Stimulated activated CD8-positive, alpha-beta memory T cell treated with anti-CD3 and anti-CD28 coated beads, Interleukin-2, amount 100 ng/mL, for 1 hour (primary cell): Measurements from ENCODE around the gene GIGYF1.
"Not testable (repeated sequence)": the region's sequence is repeated elsewhere in the genome, so short reads cannot be mapped to it uniquely, and the experiment has no call there.

Source experiments
- DNase-seq, 2 donors: peaks; one replicate each; pipeline ENCODE4 v3.0.0-alpha.2; 2020; ENCODE audit warnings: low read depth in 2 of 2

GIGYF1 gene

DNA sequence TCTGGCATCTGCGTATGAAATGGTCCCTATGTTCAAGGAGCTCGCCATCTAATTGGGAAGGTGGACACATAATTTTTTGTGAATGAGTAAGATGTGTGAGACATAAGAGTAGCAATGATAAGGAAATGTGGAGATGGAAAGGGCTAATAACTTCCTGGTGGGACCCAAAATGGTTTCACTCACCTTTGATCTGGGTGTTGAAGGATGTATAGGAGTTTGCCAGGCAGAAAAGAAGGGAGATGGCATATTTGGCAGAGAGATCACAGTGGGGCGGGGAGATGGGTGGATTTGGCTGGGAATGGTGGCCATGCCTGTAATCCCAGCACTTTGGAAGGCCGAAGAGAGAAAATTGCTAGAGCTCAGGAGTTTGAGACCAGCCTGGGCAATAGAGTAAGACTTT, 16.4 kb upstream of the GIGYF1 start:
- DNase-seq: no peak

DNA sequence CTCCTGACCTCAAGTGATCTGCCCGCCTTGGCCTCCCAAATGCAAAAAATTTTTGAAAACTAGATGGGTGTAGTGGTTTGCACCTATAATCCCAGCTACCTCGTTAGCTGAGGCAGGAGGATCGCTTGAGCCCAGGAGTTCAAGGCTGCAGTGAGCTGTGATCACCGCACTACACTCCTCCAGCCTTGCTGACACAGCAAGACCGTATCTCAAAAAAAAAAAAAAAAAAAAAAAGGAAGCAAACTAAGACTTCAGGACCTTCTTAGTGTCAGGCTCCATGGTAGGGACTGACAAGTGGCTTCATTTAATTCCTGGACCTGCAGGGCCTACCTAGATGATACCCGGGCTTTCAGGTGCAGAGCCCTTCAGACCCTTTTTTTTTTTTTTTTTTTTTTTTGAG, 14.3 kb upstream of the GIGYF1 start:
- no peak for DNase-seq

DNA sequence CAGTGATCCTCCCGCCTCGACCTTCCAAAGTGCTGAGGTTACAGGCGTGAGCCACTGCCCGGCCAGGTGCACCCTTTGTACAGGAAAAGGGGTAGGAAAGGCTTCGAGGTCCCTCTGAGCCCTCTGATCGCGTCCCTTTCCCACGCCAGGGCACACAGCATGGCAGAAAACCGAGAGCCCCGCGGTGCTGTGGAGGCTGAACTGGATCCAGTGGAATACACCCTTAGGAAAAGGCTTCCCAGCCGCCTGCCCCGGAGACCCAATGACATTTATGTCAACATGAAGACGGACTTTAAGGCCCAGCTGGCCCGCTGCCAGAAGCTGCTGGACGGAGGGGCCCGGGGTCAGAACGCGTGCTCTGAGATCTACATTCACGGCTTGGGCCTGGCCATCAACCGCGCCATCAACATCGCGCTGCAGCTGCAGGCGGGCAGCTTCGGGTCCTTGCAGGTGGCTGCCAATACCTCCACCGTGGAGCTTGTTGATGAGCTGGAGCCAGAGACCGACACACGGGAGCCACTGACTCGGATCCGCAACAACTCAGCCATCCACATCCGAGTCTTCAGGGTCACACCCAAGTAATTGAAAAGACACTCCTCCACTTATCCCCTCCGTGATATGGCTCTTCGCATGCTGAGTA, 12.7 kb upstream of the GIGYF1 start:
- DNase-seq: no peak

DNA sequence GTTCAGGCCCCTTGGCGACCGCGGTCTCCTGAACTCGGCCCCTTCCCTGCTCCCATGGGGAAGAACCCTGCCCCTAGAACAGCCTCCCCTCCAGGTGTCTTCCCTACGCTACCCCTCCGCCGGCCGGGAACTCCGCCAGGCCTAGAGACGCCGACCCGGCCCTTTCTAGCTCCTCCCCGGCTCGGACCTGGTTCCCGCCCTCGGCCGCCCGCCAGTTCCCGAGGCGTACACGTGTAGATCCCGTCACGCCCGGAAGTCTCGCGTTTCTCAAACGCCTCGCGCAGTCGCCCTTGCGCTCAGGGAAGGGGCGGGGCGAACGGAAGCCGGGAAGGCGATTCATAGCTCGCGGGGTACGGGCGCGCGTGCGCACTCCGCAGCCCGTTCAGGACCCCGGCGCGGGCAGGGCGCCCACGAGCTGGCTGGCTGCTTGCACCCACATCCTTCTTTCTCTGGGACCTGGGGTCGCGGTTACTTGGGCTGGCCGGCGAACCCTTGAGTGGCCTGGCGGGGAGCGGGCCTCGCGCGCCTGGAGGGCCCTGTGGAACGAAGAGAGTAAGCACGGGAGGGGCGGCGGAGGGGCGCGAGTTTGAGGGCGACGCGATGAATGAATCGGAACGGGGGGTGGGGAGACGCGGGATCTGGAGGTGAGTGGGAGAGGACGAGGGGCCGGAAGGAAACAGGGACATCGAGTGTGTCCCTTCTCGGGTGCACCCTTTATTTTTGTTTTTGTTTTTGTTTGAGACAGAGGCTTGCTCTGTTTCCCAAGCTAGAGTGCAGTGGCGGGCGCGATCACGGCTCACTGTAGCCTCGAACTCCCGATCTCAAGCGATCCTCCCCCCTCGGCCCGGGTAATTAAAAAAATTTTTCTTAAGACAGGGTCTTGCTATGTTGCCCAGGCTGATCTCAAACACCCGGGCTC, 12.0 kb upstream of the GIGYF1 start, which contains the start of gene POP7:
Gene POP7 (plus strand): TSS at position 369 of the 919 bp plus-strand sequence. CDS start 710 bp downstream, outside the sequence.
- peak; percentile 98 for DNase-seq

DNA sequence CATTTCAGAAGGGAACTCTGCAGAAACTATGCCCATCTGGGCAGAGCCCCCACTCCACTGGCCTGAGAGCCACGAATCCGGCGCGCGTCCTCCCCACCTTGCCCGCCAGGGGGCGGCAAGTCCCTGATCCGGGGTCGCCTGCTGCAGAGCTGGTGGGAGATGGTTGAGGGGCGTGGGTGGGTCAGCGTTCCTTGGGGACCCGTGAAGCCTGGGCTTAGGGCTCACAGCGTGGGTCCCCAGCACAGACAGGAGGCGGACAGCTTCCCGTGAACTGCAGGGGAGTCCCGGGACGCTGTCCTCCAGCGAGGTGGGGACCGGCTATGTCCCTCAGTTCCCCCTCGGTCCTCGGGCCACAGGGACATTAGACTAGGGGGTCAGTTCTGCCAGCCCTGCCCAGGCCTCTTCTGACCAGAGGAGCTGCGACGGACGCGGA, 11.3 kb upstream of the GIGYF1 start:
- DNase-seq: peak; percentile 43 to 52

DNA sequence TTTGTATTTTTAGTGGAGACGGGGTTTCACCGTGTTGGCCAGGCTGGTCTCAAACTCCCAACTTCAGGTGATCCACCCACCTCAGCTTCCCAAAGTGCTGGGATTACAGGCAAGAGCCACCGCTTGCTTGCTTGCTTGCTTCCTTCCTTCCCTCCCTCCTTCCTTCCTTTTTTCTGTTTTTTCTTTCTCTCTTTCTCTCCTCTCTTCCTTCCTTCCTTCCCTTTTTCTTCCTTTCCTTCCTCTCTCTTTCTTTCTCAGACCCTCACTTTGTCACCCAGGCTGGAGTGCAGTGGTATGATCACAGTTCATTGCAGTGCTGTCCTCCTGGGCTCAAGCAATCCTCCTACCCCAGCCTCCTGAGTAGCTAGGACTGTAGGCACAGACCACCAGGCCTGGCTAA, 7.0 kb upstream of the GIGYF1 start:
- not testable (repeated sequence) for DNase-seq

DNA sequence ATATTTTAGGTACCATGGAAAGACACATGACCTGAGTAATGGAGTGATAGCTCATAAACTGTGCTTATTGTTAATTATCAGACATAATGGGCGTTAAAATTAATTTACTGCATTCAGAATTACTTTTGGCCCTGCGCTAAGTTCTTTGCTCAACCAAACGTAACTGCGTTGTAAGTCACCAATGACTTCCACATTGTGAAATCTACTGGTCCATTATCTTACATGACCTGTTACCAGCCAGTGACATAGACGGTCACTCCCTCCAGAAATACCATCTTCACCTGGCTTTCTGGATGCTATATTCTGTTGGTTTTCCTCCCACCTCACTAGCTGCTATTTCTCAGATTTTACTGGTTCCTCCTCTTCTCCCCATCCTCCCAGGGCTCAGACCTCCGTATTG, 5.0 kb upstream of the GIGYF1 start:
- no peak for DNase-seq

DNA sequence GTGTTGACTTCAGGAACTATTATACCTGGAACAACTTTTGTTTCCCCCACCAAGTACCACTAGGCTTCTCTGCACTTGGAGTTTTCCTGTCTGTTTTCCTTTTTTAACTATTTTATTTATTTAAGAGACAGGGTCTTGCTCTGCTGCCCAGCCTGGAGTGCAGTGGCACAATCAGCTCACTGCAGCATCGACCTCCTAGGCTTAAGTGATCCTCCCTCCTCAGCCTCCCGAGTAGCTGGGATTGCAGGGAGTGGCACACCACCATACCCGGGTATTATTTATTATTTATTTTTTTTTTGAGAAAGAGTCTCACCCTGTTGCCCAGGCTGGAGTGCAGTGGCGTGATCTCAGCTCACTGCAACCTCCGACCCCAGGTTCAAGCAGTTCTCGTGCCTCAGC, 2.1 kb upstream of the GIGYF1 start:
- DNase-seq: no peak

DNA sequence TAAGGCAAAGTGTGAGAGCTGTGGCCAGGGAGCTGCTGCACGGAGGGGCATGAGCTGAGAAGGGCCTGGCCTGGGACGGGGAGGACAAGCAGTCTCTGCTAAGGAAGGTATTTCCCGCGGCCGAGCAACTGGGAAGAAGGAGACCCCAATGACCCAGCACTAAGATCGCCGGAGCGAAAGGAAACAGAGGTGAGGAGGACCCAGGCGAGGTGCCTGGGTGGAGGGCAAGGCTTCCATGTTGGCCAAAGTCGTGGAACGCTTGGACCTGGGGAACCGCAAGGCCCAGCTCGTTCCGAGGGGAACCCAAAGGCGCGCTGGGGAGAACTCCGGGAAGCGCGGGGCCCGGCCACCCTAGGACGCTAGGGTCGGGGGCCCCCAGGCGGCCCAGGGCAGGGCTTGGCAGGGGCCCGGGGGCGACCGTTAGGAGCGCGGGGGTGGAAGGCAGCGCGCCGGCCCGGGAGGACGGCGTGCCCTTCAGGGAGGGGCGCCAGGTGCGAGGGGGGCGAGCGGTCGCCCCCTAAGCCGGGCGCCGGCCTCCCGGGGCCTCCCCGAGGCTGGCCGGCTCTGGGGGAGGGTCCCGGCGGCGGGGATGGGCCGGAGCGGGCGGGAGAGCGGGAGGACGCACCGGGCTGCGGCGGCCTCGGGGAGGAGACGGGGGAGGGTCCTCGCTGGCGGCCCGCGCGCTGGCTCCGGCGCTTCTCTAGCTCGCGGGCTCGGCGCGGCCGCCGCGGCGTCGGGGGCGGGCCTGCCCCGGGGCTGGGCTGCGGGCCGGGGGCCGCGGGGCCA, 545 bp downstream of the GIGYF1 start:
- DNase-seq: no peak

DNA sequence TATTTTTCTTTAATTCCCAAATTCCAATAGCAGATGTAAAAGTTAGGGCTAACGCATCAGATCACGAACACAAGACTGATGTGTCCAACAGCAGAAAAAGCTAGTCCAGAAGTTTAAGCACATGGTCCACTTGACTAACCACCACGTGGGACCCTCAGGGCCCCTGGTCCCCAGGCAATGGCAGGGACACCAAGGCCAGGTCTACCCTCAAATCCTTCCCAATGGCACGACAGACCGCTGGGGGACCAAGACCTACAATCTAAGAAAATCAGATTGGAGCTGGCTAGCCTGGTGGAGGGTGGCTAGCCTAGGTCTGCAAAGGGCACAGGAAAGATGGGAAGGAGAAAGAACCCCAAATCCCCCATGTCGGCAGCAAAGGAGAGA, 1.5 kb downstream of the GIGYF1 start:
- DNase-seq: no peak

DNA sequence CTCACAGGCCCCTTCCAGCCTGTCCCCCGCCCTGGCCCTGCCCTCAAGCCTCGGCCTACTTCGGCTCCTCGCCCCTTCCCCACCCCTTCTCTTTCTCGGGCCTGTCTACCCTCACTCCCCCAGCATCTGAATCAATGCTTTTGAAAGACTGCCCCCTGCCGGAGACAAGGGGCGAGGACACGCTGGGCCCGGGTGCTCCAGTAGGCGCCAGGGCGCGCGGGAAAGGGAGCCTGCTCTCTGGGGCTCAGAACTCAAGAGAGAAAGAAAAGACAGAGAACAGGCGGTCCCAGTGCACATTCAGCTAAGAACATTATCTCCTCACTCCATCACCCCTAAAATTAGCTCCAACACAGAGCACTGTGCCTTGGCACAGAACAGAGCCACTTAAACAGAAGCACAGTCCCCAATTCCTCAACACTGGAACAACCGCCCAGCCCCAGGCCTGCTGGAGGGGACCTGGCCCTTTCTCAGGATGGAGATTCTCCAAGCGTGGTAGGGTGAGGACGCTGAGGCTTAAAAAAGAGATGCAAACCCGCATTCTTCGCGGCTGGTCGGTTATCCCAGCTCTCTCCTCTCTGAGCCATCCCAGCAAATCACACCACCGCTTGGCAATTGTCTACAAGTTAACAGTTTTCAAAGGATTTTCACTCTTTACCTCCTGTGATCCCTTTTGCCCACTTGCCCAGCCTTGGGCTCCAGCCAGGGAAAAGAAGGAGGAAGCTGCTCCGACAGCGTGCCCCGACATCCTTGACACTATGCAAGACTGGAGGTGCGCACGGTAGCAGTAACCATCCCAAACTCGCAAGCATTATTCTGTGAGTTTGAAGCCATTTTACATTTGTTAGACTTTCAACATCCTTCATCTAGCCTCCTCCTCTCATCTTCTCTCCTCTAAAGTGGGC, 2.1 kb downstream of the GIGYF1 start:
- peak; percentile 57 to 66 for DNase-seq

DNA sequence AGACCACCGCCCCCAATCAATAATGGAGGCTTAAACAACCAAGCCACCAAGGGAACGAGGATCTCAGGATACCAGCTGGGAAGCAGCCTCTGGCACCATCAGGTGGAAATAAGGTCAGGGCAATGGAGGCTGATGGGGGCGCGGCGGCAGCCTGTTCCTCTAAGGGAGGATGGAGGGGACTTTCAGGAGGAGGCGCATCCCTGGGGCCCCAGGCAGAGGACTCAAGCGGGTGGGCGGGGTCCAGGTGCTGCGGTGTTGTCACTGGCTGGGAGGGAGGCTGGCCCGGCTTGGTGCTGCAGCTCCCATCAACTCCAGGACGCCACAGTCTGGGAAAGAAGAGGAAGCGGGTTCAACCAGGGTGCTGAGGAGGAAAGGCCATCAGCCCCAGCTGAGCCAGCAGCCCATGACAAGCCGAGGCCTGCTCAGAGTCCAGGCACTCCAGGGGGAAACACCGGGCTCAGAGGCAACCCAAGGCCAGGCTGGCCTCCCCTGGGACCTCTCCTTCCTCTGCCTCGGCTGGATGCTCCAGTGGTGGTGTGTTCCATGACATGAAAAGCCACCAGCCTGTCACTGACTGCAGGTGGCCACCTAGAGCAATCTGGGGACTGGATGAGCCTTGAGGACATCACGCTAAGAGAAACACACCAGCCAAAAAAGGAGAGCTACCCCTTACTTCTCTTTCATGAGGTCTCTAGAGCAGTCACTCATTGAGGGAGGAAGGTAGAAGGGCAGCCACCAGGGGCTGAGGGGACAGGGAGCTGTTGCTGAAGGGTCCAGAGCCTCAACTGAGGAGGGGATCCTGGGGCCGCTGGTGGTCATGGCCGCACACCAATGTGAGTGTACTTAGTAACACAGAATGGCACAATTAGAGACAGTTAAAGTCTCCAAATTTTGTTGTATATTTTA, 4.6 kb downstream of the GIGYF1 start:
- DNase-seq: no peak

DNA sequence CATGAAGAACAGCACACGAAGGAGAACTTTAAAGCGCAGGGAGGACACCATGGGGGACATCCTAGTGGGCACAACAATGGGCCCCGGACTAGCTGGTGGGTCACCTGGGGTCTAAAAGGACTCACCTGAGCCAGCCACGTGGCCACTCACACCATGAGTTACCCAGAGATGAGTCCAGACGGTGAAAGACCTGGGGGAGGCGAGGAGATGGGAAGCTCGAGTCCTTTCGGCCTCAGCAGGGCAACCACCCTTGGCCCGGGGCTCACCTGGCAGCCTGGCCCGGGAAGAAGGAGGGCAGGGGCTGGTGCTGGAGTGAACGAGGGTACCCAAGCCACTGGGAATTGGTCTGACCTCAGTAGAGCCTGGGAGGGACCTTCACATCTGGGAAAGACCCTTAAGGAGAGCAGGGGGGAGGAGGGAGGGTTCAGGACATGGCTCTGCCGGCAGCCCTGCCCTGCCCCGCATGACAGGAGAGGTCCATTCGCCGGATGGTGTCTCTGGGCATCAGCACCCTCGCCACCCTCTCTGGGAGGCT, 5.7 kb downstream of the GIGYF1 start:
- no peak for DNase-seq

DNA sequence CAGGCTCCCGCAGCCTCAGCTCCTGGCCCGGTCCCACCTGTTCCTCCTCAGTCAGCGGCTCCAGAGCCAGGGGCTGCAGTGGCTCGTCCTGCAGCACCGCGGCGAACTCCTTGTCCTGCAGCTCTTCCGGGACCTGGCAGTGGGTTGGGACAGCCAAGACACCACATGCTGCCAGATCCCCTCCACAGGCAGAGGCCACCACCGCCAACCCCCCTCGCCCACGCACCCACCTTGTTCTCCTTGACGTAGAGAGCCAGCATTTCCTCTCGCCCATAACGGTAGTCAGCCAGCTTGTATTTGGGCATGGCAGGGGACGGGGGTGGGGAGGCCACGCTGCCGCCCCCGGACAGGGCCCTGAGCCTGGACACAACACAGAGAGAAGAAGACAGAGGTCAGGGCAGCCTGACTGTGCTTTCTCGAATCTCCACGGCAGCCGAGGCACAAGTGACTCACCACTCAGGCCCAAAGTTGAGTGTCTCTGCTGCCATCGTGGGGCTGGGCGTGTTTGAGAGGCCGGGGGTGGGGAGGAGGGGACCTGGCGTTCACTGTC, 6.2 kb downstream of the GIGYF1 start:
- DNase-seq: no peak

DNA sequence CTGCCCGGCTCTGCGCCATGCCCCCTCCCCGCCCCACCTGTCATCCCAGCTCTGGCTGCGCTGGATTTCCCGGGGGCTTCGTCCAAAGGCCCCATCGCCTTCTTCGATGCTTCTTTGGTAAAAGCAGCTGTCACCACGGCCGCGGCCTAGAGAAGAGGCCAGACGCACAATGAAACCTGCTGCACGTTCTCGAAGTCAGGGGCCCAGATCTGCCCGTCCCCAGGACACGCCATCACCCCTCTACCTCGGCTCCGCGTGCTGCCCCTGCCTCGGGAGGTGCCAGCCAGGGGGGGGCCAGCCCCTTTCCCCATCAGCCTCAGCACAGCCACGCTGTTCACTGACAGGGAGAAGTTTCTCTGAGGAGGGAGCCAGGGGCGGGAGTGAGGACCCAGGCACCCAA, 6.8 kb downstream of the GIGYF1 start:
- no peak for DNase-seq

DNA sequence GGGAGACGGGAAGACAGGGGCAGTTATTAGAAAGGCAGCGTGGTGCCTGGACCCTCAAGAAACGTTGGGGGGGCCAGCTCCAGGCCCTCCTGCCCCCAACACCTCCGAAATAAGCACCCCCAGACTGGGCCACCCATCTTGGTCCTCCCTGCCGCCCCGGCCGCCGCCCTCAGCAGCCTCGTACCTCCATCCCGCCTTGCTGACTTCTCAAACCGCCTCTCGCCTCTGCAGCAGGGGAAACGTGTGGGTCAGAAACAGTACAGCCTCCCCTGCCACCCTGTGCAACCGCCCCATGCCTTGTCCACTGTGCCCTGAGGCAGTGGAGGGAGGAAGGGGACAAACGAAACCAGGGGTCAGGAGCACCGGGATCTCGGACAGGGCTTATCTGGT, 7.2 kb downstream of the GIGYF1 start:
- DNase-seq: no peak

DNA sequence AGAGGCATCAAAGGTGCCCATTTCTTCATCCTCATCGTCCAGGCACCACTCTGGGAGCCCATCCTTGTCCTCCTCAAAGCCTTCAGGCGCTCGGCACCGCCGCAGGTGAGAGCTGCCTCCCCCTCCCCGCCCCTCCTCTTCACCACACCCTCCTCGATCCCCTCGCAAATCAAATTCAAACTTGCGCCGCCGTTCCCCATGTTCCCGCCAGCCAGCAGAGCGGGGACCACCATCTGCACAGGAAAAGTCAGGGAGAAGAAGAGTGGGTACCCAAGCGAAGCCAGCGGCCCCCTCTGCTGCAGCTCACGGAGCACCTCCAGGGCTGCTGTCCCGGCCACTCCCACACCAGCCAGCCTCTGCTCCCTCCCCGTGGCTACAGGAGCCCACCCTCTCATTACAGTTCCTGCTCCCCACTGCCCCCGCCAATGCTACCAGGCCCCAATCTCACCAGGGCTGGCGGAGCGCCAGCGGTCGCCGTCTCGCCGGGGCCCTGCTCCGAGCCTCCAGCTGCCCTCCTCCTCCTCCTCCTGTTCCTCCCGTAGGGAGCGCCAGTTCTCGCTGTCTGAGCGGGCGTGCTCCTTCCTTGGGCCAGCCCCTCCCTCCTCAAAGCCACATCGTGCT, 7.7 kb downstream of the GIGYF1 start:
- DNase-seq: no peak

DNA sequence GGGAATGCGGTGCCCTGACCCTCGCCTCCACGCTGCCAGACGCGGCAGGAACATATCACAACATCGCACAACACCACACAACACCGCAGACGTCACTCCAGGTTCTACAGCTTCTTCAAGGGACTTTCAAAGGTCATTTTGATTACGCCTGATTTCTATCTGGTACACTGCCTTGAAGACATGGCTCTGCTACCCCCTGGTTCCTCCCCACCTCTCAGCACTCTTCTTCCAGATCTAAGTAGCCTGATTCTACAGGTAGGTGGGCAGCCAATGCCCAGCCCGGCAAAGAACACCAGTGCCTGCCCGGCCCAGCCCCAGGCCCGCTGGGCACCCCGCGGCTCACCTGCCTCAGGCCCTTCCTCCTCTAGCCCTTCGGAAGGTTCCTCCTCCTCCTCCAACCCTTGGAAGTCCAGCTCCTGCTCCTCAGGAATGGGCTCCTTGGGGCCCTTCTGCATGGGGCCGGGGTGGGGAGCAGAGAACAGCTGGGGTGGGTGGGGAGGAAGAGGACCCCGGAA, 8.4 kb downstream of the GIGYF1 start:
- no peak for DNase-seq

DNA sequence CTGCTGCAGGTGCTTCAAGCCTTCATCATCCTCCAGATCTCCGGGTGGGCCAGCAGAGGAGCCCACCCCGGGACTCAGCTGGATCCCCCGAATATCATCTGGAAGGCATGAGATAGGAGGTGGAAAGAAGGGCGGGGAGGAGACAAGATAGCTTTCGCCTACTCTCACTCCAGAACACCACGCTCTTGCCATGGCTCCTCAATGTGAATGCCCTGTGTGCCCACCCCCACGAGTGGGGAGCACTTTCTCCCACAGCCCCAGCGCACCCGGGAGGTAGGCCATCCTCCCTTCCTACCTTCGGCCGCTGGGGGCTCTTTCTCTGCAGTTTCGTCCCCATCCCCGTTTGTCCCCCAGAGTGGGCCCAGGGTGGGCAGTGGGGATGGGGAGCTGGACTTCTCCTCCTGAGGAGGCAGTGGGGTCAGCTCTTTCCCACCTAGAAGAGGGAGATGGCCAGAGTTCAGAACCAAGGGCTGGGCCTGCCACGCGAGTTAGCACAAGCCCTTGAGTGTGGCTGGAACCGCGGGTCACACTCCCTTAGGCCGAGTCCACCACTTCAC, 8.9 kb downstream of the GIGYF1 start:
- no peak for DNase-seq
